Suppressor macrophage (primary cell): ENCODE data around the gene ZIC4.

Source experiments
- DNase-seq, 4 experiments: peaks; one replicate each; pipeline ENCODE4 v3.0.0-alpha.2; 2020 to 2022

Gene ZIC4

DNA sequence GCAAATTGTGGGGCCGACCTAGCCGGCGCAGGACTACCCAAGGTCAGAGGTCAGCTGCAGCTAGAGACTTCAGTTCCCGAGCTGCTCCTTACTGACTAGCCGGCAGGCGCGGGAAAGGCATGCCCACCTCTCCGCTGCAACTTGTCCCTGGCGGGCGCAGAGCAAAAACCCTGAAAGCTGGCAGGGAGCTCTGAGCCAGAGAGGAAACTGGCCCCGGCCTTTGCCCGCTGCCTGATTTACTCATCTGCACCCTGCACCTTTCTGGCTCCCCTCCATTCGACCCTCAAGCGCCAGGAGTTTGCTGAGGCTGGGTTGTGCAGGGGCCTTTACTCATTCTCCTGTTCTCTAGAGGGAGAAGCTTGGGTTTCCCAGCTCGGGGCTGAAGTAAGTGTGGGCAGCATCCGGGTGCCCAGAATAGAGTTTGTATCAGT, 1.5 kb downstream of the ZIC4 start:
- DNase-seq: no peak

- no peak for DNase-seq
These were observed 2.1 kb downstream of the ZIC4 start for GRCh38 chr3:147404000-147404799.

DNA sequence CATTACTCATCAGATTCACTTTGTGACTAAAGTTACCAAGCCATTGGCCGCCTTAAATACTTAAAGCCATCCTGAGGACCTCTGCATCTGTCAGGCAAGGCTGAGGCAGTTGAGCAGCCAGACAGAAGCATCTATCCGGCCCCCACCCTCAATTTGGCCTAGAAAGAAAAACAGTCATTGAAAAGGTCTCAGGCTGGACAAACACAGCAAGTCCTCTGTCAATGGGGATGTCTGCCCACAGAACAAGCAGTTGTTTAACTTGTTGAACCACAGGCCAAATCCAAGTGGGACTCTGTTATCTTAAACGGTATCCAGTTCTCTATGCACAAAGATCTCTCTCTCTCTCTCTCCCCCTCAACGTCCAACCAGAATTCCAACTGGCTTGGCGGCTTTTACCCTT, 2.8 kb downstream of the ZIC4 start:
- no peak for DNase-seq

GRCh38 chr3:147402159-147402558, 4.2 kb downstream of the ZIC4 start:
- DNase-seq: no peak

- DNase-seq: no peak
These were observed 4.9 kb downstream of the ZIC4 start for GRCh38 chr3:147401421-147401820.

DNA sequence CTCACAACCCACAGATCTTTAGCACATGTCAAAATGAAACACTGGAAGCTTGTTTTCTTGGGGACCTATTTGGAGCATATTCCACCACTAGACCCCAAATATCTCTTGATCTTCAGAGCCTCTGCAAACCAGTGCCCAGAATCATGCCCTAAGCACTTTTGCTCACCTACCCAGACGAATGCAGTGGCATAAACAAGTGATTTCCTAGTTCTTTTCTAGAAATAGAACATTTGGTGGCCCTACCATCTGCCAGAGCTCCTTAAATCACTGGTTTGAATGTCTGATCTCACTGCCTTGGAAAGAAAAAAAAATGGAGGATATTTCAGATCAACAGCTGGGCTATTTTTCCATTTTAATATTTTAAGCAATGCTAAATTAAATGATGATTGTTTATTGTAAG, 5.3 kb downstream of the ZIC4 start:
- DNase-seq: no peak

- DNase-seq: no peak
These were observed 6.2 kb downstream of the ZIC4 start for GRCh38 chr3:147400111-147400510.

DNA sequence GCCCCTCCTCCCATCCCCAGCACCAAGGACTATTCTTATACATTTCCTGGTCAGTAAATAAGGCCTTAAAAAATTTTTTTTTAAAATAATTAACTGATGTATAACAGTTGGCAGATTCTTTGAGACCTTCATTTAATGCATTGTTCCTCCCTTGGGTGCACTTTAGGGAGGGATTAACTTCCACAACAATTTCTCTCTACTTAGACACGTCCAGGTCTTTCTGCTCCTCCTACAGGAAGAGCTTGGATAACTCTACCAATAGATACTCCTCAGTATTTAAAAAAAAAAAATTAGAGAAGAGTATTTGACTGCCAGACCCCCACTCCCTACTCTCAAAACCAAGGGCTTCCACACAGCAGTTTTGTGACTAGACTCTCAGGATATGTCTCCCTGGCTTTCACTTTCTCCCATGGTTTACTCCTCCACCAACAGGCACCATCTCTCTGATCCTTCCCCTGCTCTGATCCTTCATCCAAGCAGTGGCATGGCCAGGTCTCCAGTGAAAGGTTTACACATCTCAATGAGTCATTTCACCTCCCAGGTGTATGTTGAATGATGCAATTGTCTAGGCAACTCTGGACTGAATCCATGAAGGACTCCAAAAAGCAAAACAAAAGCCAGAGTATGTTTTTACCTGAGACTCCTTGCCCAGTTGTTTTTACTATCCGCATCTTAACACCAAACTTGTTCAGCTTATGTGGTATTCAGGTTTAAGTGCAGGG, 7.4 kb downstream of the ZIC4 start:
- no peak for DNase-seq

DNA sequence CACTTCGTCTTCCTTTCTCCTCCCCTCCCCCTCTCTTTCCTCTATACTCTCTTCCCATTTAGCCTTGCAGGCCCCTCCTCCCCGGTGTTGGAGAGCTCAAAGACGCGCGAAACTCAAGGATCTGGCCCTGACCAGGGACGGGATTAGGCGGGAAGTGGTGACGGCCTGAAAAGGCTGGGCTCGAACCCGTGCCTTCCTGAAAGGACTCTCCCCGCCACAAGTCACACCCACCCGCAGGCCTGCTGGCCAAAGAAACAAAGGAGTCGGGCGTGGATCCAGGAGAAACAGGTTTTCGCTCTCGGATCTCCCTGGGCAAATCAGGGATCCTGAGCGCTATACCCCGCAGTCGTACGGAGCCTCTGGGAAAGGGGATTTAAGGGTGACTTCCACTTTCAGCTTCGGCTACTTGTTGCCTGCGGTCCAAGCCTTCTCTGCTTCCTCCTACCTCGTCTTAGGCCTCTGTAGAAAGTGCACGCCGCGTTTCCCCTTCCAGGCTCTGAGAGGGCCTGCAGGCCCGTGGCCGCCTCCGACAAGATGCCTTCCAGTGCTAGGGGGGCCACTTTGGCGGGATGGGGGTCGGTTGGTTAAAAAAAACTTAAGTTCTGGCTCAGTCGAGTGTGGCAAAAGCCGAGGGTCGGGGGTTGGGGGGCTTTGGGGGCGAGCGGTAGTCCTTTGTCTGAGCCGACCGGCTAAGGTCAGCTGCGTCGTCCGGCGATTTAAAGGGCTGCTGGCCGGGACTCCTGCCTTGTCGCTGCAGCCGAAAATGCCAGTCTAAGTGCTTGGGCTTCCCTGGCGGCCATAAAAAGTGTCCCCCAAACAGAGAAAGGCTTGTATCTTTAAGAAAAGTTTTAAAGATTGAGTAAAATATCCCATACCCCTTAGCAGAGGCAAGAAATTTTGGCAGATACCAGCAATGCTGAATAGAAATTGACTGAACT, 8.2 kb downstream of the ZIC4 start:
- DNase-seq: peak in 1 of 4 experiments; percentile 8

DNA sequence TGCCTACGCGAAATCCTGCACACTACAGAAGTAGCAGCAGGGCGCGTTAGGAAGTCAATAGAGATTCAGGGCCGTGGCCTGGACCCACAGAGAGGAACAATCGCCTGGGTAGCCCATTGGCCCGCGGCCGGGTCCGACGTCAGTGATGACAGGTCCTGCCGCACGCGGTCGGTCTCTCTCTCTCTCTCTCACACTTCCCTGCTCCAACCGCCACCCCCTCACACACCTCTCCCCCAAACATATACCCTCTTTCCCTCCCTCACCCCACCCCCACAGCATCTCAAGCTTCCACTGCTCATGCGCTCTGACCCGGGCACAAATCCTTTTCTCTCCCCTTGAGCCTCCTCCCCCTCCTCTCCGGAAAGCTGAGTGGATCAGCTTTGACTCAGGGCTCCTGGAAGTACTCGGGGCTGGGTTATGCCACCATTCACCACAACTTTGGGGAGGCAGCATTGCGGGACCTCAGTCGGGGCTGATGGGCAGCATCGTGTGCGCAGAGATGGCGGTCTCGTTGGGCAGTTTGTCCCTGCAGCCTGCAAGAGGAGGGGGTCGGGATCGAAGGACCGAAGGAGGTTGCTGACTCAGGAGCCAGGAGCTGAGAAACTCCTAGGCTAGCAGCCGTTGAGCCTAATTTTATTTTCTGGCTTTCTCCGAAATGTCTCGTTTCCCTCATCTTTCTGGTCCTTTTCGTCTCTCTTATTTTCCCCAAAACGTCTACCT, 9.0 kb downstream of the ZIC4 start:
- DNase-seq: no peak

DNA sequence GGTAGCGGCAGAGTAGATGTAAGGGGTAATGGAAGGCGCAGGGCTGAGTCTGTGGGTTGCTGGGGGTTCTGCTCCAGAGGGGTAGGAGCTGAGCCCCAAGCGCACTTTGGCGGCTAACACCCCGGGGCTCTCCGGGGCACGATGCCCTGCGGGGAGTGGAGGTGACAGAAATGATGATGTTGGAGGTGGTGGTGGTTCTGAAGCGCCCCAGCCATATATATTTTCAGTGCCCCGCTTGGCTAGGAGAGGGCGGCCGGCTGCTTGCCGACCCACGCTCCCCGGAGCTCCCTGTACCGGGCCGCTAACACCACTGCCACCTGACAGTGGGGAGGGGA, 9.7 kb downstream of the ZIC4 start:
- no peak for DNase-seq

DNA sequence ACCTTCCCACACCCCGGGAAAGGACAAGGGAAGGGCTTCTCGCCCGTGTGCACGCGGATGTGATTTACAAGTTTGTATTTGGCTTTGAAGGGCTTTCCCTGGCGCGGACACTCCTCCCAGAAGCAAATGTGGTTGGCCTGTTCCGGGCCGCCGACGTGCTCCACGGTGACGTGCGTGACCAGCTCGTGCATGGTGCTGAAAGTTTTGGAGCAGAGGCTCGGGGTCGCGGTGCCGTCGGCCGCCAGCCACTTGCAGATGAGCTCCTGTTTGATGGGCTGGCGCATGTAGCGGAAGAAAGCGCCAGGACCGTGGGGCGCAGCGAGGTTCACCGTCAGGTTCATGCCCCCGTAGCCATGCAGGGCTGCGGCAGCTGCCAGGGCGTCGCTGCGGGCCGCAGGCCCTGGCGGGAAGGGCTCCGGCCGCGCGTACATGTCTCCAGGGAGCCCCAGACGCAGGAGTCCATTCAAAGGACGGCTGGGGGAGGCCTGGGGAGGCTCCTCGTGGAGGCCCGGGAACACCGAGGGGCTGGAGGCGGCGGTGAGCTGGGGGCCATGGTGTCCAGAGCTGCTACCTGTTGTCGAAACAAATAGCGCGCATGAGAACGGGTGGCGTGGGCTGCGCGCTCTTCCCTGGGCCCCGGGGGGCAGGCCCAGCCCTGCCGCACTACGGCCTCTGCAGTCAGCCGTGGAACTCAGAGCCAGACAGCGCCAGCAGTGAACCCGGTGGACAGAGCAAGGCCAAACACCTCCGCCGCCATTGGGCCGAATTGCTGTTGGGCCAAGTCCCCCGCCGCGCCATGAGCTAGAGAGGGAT, 10.2 kb downstream of the ZIC4 start:
- DNase-seq: no peak

GRCh38 chr3:147394884-147395225, 11.5 kb downstream of the ZIC4 start:
- DNase-seq: no peak

GRCh38 chr3:147393943-147394883, 12.1 kb downstream of the ZIC4 start:
- no peak for DNase-seq

DNA sequence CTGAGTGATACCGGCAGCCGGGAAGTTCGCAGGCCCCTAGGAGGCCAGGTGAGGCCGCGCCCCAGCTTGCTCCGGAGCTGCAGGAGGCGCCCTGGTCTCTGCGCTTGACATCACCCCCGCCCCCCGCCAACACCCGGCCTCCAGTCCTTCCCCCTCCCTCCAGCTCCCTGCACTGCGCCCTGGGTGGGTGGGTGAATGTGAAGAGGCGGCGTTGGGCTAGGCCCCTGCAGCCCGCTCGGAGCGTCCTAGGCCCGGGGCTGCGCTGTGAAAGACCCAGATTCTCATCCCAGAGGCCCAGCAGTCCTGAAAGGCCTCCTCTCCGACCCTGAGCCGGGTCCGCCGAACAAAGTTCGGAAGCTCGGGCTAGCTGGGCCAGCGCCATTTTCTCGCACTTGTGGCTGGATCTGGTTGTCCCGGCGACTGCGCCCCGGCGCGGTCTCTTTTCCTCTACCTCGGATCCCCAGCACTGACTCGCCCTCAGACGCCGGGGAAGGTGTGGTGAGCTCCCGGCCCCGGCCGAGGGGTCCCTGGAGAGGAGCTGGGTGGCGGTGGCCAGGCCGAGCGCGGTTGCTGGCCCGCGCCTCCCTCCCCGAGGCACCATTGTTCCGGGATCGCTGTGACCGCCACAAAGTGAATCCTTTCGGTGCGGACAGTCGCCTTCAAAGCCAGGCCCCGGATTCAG, 12.9 kb downstream of the ZIC4 start:
- no peak for DNase-seq

DNA sequence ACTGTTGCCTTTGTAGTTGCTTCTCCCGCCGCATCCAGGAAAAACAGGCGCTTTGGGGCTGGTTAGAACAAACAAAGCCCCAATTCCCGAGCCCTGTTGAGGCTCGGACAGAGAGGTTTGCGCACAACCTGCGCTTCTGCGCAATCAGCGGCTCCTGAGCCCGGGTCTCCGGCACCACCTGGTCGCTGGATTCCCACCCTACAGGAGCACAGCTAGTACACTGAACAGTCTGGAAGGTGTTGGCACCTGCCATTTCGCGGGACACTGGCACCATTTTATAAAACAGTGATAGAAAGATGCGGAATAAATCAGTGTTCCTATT, 13.8 kb downstream of the ZIC4 start:
- DNase-seq: no peak

DNA sequence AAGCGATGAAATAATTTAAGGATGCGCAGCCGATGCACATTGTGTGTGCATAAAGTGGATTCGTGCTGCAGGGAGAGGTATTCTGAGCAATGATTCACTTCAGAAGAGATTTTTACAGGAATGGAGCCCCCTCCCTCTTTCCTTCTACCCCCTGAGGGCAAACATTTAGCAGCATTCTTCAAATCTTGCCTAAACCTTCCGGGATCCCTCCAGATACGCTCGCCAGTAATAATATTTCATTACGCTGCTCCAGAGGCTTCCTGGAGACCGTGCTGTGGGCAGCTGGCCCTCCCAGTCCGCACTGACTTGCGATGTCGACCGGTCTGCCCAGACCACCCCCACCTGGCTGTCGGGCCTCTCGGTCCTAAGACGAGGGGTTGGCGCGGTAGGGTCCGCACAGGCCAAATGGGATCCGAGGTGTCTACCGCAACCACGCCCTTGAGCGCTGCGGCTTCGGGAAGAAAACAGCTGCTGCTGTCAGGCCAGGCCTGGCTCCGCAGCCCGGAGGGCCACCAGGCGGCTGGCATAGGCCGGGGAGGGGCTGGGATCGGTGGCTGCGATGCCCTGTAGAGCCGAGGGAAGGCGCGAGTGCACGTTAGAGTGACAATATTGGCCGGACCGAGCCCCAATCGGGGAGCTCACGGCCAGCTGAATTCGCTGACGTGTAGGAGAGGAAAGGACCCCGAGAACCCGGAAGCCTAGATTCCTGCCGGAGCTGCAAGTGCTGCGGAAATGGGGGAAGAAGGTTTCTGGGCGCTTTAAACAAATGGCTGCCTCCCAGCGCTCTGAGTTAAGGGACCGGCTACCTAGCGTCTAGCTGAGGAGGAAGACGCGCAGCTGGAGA, 14.3 kb downstream of the ZIC4 start:
- no peak for DNase-seq

DNA sequence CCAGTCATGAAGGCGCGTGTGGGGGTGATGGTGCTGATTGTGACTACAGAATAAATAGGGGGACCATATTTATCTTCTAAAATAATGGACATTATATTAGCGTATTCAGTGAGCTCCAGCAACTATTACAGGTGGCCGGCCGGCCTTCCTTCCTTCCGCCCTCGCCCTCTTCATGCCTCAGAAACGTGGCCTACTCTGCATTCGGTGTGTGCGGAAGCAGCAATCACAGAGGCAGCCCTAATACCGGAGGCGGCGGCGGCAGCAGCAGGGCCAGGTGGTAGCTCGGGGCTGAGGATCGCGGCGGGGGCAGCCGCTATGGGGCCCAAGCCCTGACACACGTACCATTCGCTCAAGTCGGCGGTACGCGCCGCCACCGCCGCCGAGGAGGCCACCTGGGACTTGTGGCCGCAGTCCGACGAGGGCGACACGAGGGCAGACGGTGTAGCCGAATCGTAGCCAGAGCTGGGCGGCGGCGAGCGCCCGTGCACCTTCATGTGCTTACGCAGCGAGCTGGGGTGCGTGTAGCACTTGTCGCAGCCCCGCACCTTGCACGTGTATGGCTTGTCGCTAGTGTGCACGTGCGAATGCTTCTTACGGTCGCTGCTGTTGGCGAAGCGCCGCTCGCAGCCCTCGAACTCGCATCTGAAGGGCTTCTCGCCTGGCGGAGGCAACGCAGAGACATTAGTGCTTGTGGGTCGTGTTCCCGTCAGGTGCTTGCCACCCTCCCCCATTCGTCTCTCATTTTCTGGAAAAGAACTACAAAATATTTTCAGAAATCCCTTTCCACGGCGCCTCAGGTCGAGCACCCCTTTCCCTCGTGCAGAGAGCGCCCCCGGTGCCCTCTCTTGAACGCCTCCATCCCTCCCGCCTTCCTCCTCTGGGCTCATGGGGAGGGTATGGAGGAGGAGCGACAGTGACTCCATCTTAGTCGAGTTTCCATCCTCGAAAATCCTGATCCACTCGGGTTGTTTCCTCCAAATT, 15.5 kb downstream of the ZIC4 start:
- DNase-seq: no peak
